Measurements from ENCODE around the gene ATRNL1. TPM values are rescaled to one million over a fixed set of nuclear protein-coding genes. Genes with fewer than 3 reads are reported as not detected.
"Not testable (repeated sequence)": the region's sequence is repeated elsewhere in the genome, so short reads cannot be mapped to it uniquely, and the experiment has no call there.

ATRNL1 gene
- total RNA-seq, 6 experiments from 2014 or later: 0.08 to 0.23 (median 0.09) TPM; not detected in 3

GRCh38 chr10:115209133-115209532 is 116.0 kb downstream of the ATRNL1 start:
- Mint-ChIP-seq H3K27ac (no peak overlapping the region), H3K9me3 (peaks cover 3% of the 10 kb centered on the region; the same call in 1 of the 2 replicates), H3K4me1 (ENCODE audit: low read depth) (peaks cover 19% of the 10 kb centered on the region; the same call in 1 of the 2 replicates), H3K4me3 (no peak overlapping the region), H3K36me3 (ENCODE audit: low read depth) (no peaks in the 10 kb centered on the region), H3K27me3 (ENCODE audit: insufficient read depth) (no peaks in the 10 kb centered on the region)
- no peak for TF ChIP-seq CTCF (IDR thresholded peaks at IDR 0.05)
- no peak for DNase-seq

DNA sequence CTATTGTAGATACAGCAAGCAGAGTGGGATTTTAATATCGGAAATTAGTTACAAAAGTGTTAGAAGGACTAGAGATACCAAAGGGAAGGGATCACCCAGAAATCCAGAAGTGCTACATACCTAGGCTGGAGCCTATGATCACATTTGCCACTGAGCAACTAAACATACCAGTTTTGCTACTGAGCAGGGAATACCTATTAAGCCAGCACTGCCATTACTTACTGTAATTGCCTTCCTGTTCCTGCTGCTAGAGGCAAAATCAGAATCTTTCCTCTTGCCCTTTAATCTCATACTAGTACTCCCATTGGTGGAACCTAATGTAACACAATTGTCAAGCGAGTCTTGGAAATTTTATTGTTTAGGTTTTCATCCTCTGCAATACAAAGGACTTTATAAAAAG is 121.7 kb downstream of the ATRNL1 start:
- H3K4me3 Mint-ChIP-seq: no peak overlapping the region
- no peak overlapping the region for H3K27ac Mint-ChIP-seq
- H3K27me3 Mint-ChIP-seq (ENCODE audit: insufficient read depth): no peaks in the 10 kb centered on the region
- TF ChIP-seq CTCF (IDR thresholded peaks at IDR 0.05): no peak
- H3K4me1 Mint-ChIP-seq (ENCODE audit: low read depth): no peaks in the 10 kb centered on the region
- peaks cover 6% of the 10 kb centered on the region; the same call in 1 of the 2 replicates for H3K9me3 Mint-ChIP-seq
- no peak for DNase-seq
- H3K36me3 Mint-ChIP-seq (ENCODE audit: low read depth): no peaks in the 10 kb centered on the region

DNA sequence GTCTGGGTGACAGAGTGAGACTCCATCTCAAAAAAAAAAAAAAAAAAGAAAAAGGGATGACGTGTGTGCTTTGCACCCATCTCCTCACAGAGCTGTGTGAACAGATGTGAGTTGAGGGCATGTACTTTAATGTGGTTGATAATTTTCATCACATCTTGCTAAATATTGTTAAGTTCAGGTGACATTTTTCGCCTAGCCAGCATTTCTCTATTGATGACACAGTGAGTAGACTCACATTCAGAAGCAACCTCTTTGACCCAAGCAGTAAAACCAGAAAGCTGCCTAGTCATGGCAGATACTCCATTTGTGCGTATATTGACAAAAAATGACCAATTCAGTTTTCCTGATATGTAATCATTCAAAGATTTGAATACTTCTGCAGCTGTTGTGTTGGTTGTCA is 126.0 kb downstream of the ATRNL1 start:
- no peaks in the 10 kb centered on the region for H3K27me3 Mint-ChIP-seq (ENCODE audit: insufficient read depth)
- no peak for DNase-seq
- H3K4me1 Mint-ChIP-seq (ENCODE audit: low read depth): no peaks in the 10 kb centered on the region
- peaks cover 23% of the 10 kb centered on the region for H3K9me3 Mint-ChIP-seq
- no peak overlapping the region for H3K4me3 Mint-ChIP-seq
- no peak for TF ChIP-seq CTCF (IDR thresholded peaks at IDR 0.05)
- H3K27ac Mint-ChIP-seq: no peak overlapping the region
- no peaks in the 10 kb centered on the region for H3K36me3 Mint-ChIP-seq (ENCODE audit: low read depth)

GRCh38 chr10:115222039-115222438 is 128.9 kb downstream of the ATRNL1 start:
- no peak for TF ChIP-seq CTCF (IDR thresholded peaks at IDR 0.05)
- Mint-ChIP-seq H3K27ac (no peak overlapping the region), H3K4me3 (no peak overlapping the region), H3K27me3 (ENCODE audit: insufficient read depth) (no peaks in the 10 kb centered on the region), H3K4me1 (ENCODE audit: low read depth) (no peaks in the 10 kb centered on the region), H3K9me3 (peaks cover 23% of the 10 kb centered on the region), H3K36me3 (ENCODE audit: low read depth) (no peaks in the 10 kb centered on the region)
- no peak for DNase-seq

- H3K27ac Mint-ChIP-seq: no peak overlapping the region
- H3K9me3 Mint-ChIP-seq: peaks cover 11% of the 10 kb centered on the region; the same call in 1 of the 2 replicates
- TF ChIP-seq CTCF (IDR thresholded peaks at IDR 0.05): no peak
- no peak for DNase-seq
- no peaks in the 10 kb centered on the region for H3K36me3 Mint-ChIP-seq (ENCODE audit: low read depth)
- H3K4me1 Mint-ChIP-seq (ENCODE audit: low read depth): no peaks in the 10 kb centered on the region
- H3K4me3 Mint-ChIP-seq: no peak overlapping the region
- H3K27me3 Mint-ChIP-seq (ENCODE audit: insufficient read depth): no peaks in the 10 kb centered on the region
These were observed 146.6 kb downstream of the ATRNL1 start for GRCh38 chr10:115239761-115240160.

GRCh38 chr10:115250784-115251183 is 157.6 kb downstream of the ATRNL1 start:
- no peak for DNase-seq
- Mint-ChIP-seq H3K4me3 (no peak overlapping the region), H3K27me3 (ENCODE audit: insufficient read depth) (peaks cover 3% of the 10 kb centered on the region), H3K36me3 (ENCODE audit: low read depth) (no peaks in the 10 kb centered on the region), H3K27ac (no peak overlapping the region), H3K4me1 (ENCODE audit: low read depth) (no peaks in the 10 kb centered on the region), H3K9me3 (peaks cover 12% of the 10 kb centered on the region)
- no peak for TF ChIP-seq CTCF (IDR thresholded peaks at IDR 0.05)

GRCh38 chr10:115253765-115254164 is 160.6 kb downstream of the ATRNL1 start:
- H3K9me3 Mint-ChIP-seq: peaks cover 29% of the 10 kb centered on the region
- H3K27me3 Mint-ChIP-seq (ENCODE audit: insufficient read depth); H3K36me3 Mint-ChIP-seq (ENCODE audit: low read depth); DNase-seq; H3K27ac Mint-ChIP-seq; H3K4me1 Mint-ChIP-seq (ENCODE audit: low read depth); H3K4me3 Mint-ChIP-seq: not testable (repeated sequence)

Data from HFFc6 (cell line).